ENCODE measurements around the gene DCHS2.

Gene DCHS2

DNA sequence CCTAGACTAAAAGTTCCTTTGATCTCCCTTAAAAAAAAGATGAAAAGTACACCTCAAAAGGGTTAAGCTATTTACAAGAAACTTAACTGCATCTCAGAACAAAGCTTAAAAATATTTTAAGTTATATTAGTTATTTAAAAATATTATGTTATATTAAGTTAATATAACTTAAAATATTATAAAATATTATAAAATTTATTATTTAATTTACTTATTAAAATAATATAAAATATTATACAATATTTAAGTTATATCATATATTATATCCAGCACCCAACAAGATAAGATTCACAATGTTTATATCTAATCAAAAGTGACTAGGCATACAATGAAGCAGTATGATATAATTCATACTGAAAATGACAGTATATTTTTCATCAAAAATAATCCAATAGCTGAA is 296.9 kb downstream of the DCHS2 start:
- no peak for DNase-seq

DNA sequence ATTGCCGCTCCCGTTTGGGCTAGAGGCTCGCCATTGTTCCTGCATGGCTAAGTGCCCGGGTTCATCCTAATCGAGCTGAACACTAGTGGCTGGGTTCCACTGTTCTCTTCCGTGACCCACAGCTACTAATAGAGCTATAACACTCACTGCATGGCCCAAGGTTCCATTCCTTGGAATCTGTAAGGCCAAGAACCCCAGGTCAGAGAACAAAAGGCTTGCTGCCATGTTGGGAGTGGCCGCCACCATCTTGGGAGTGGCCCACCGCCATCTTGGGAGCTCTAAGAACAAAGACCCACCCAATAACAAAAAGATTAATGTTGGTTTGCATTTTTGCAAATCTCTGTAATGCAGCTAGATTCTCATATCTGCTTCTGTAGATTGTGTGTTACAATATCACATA is 299.0 kb downstream of the DCHS2 start:
- no peak for DNase-seq

DNA sequence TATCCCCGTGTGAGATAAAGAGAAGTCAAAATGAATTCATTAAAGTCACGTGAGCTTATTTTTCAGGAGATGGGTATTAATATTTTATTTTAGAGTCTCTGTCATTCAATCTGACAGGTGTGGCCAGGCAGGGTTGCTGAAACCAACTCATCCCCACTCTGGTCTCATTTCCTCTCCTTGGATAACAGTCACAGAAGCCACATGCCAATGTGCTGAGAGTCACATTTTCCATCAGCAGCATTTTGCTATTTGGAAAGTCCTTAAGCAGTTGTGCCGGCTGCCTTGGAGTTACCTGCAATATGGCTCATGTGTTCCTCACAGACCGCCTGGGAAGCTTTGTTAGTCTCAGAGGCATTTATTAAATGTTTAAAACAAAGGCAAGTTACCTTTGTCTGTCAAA is 302.3 kb downstream of the DCHS2 start:
- DNase-seq: peak; percentile 84

DNA sequence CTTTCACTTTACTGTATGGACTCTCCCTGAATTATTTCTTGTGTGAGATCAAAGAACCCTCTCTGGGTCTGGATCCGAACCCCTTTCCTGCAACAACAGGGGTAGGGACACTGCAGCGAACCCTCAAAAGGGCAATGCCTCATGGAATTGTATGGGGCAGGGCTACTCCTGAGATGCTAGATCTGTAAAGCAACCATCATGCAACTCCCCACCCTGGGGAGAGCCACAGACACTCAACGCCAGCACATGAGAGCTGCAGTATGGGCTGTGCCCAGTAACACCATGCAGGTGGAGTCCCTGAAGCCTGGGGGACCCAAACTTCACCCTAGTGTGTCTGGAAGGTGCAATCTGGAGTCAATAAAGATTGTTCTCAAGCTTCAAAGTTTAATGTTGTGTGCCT is 304.7 kb downstream of the DCHS2 start:
- DNase-seq: no peak

DNA sequence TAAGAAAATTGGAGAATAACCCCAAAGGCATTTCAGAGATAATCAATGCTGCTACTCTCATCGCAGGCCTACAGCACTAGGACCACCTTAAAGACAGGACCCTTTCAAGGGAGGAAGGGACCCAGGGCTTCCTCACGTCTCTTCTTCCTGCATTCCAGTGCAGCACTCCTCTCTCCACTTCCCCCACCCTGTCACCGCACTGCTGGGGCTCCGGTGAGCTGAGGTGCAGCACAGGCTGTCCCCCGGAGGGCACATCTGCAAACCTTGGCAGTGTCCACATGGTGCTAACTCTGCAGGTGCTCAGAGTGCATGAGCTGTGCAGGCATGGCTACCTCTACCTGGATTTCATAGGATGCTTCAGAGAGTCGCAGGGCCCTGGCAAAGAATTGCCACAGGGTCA is 305.6 kb downstream of the DCHS2 start:
- DNase-seq: no peak

DNA sequence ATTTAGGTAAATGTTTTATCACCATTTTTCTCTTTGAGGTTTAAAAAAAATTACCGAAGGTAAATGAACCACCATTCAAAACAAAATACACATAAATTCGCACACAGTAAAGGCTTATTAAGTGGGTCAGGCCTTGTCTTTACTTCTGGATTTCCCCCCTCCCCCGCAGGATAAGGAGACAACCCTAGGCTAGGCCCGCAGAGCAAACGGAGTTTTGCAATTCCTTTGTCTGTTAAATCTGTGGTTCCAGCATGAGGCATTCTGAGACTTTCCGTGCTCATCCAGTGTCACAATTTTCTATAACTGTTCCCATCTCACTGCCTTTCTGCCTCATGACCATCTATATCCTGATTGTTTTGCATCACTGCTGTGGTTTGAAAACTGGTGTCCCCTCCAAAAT is 307.4 kb downstream of the DCHS2 start:
- DNase-seq: peak; percentile 67

DNA sequence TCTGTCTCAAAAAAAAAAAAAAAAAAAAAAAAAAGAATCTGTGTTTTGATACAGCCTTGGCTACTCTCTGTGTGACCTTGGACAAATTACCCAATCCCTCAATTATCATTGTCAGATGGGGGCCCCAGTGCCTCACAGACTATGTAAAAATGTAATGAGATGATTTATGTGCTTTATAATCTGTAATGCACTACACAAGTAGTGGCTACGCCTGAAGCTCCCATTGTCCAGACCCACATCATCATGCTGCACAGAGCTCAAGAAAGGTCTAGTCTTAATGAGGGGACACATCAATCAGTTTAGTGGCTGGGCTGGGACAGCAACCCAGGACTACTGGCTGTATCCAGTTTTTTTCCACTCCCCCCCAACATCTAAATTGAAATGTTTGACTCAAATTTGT is 308.3 kb downstream of the DCHS2 start:
- DNase-seq: no peak

Data from MV-4-11 (cell line).